ENCODE measurements around the gene PHF12.
"Not testable (repeated sequence)": the region's sequence is repeated elsewhere in the genome, so short reads cannot be mapped to it uniquely, and the experiment has no call there.

The PHF12 gene

GRCh38 chr17:28900986-28901726 is 50.2 kb downstream of the PHF12 start:
- no peak for DNase-seq

- DNase-seq: no peak
Measured at GRCh38 chr17:28899212-28899815, 52.0 kb downstream of the PHF12 start.

- DNase-seq: no peak
Measured at GRCh38 chr17:28898527-28898955, 52.8 kb downstream of the PHF12 start.

GRCh38 chr17:28897769-28898526 is 53.4 kb downstream of the PHF12 start:
- no peak for DNase-seq

- DNase-seq: peak; percentile 84
Measured at GRCh38 chr17:28896884-28897768, 54.2 kb downstream of the PHF12 start, which contains the start of gene FLOT2. Gene FLOT2 (minus strand): TSS chr17:28897733. CDS start chr17:28897574, 159 bp downstream.

GRCh38 chr17:28896491-28896883 is 54.8 kb downstream of the PHF12 start:
- DNase-seq: no peak

GRCh38 chr17:28895794-28896447 is 55.4 kb downstream of the PHF12 start:
- no peak for DNase-seq

GRCh38 chr17:28893248-28894183 is 57.8 kb downstream of the PHF12 start:
- not testable (repeated sequence) for DNase-seq

GRCh38 chr17:28892024-28892423 is 59.3 kb downstream of the PHF12 start:
- no peak for DNase-seq

GRCh38 chr17:28891201-28891600 is 60.1 kb downstream of the PHF12 start:
- no peak for DNase-seq

- no peak for DNase-seq
Measured at GRCh38 chr17:28889996-28890395, 61.3 kb downstream of the PHF12 start.

GRCh38 chr17:28888832-28889231 is 62.5 kb downstream of the PHF12 start:
- DNase-seq: no peak

- DNase-seq: no peak
Measured at GRCh38 chr17:28887871-28888471, 63.3 kb downstream of the PHF12 start.

GRCh38 chr17:28885951-28886350 is 65.4 kb downstream of the PHF12 start:
- DNase-seq: no peak

GRCh38 chr17:28885363-28885762 is 66.0 kb downstream of the PHF12 start:
- DNase-seq: no peak

GRCh38 chr17:28883967-28884702 is 67.2 kb downstream of the PHF12 start:
- DNase-seq: no peak

- DNase-seq: no peak
Measured at GRCh38 chr17:28882154-28882895, 69.0 kb downstream of the PHF12 start.

- DNase-seq: no peak
Measured at GRCh38 chr17:28881533-28882056, 69.7 kb downstream of the PHF12 start.

GRCh38 chr17:28880572-28880945 is 70.8 kb downstream of the PHF12 start:
- no peak for DNase-seq
